ENCODE measurements around the gene HS1BP3. TPM values are rescaled to one million over a fixed set of nuclear protein-coding genes. Genes with fewer than 3 reads are reported as not detected.

Gene HS1BP3
- total RNA-seq, 1 donor from 2014 or later = 23.8 TPM

- TF ChIP-seq CTCF (IDR thresholded peaks at IDR 0.05; ENCODE audit: partially characterized antibody, unreplicated experiment) = no peak
- DNase-seq = no peak
- Mint-ChIP-seq H3K27ac (ENCODE audit: unreplicated experiment) (no peak overlapping the region), H3K9me3 (ENCODE audit: unreplicated experiment) (peaks cover 1% of the 10 kb centered on the region), H3K4me1 (ENCODE audit: low read depth, unreplicated experiment) (peaks cover 12% of the 10 kb centered on the region), H3K4me3 (ENCODE audit: unreplicated experiment) (no peak overlapping the region), H3K36me3 (ENCODE audit: unreplicated experiment) (no peaks in the 10 kb centered on the region), H3K27me3 (ENCODE audit: unreplicated experiment) (peaks cover 9% of the 10 kb centered on the region)
Measured at GRCh38 chr2:20660506-20661420, 9.9 kb upstream of the HS1BP3 start.

- Mint-ChIP-seq H3K27ac (ENCODE audit: unreplicated experiment) (peak overlapping the region; percentile 45), H3K27me3 (ENCODE audit: unreplicated experiment) (peaks cover 6% of the 10 kb centered on the region), H3K9me3 (ENCODE audit: unreplicated experiment) (peaks cover 1% of the 10 kb centered on the region), H3K4me3 (ENCODE audit: unreplicated experiment) (no peak overlapping the region), H3K4me1 (ENCODE audit: low read depth, unreplicated experiment) (peaks cover 9% of the 10 kb centered on the region), H3K36me3 (ENCODE audit: unreplicated experiment) (no peaks in the 10 kb centered on the region)
- TF ChIP-seq CTCF (IDR thresholded peaks at IDR 0.05; ENCODE audit: partially characterized antibody, unreplicated experiment) = no peak
- DNase-seq = no peak
Measured at GRCh38 chr2:20657522-20658235, 6.8 kb upstream of the HS1BP3 start.

- DNase-seq = no peak
- Mint-ChIP-seq H3K27me3 (ENCODE audit: unreplicated experiment) (peaks cover 4% of the 10 kb centered on the region), H3K4me1 (ENCODE audit: low read depth, unreplicated experiment) (peaks cover 9% of the 10 kb centered on the region), H3K4me3 (ENCODE audit: unreplicated experiment) (no peak overlapping the region), H3K36me3 (ENCODE audit: unreplicated experiment) (no peaks in the 10 kb centered on the region), H3K9me3 (ENCODE audit: unreplicated experiment) (peaks cover 1% of the 10 kb centered on the region), H3K27ac (ENCODE audit: unreplicated experiment) (no peak overlapping the region)
- no peak for TF ChIP-seq CTCF (IDR thresholded peaks at IDR 0.05; ENCODE audit: partially characterized antibody, unreplicated experiment)
Measured at GRCh38 chr2:20656561-20656960, 5.7 kb upstream of the HS1BP3 start.

- H3K9me3 Mint-ChIP-seq (ENCODE audit: unreplicated experiment) = no peaks in the 10 kb centered on the region
- no peaks in the 10 kb centered on the region for H3K36me3 Mint-ChIP-seq (ENCODE audit: unreplicated experiment)
- peaks cover 14% of the 10 kb centered on the region for H3K4me1 Mint-ChIP-seq (ENCODE audit: low read depth, unreplicated experiment)
- no peak for TF ChIP-seq CTCF (IDR thresholded peaks at IDR 0.05; ENCODE audit: partially characterized antibody, unreplicated experiment)
- peaks cover 8% of the 10 kb centered on the region for H3K27me3 Mint-ChIP-seq (ENCODE audit: unreplicated experiment)
- no peak for DNase-seq
- H3K27ac Mint-ChIP-seq (ENCODE audit: unreplicated experiment) = no peak overlapping the region
- H3K4me3 Mint-ChIP-seq (ENCODE audit: unreplicated experiment) = no peak overlapping the region
Measured at GRCh38 chr2:20654535-20654813, 3.6 kb upstream of the HS1BP3 start.

All from glutamatergic neuron (in vitro differentiated cells).